Left lung (tissue), 10 donors: ENCODE measurements around the gene MBNL1. TPM values are rescaled to one million over a fixed set of nuclear protein-coding genes. Genes with fewer than 3 reads are reported as not detected.

Experiments used
- ATAC-seq: fragments of 200-7000 bp; cut with Tn5 transposase; one replicate; pipeline ENCODE4 v1.9.1; 2020; ENCODE audit warnings: moderate library complexity
- DNase-seq, 4 donors: peaks; one replicate each; pipeline ENCODE4 v3.0.0-alpha.2; 2013 to 2020
- H3K27ac ChIP-seq, 2 donors: fragments of 200-600 bp; sonication (generic) in 1 of 2; one replicate each; pipeline versions ENCODE4 v1.5.0 to v1.8.0; 2020 to 2021
- H3K27me3 ChIP-seq, 2 donors: fragments of 200-600 bp; sonication (generic) in 1 of 2; one replicate each; pipeline versions ENCODE4 v1.5.0 to v1.8.0; 2020 to 2021
- H3K36me3 ChIP-seq, 2 donors: fragments of 200-600 bp; sonication (generic) in 1 of 2; one replicate each; pipeline versions ENCODE4 v1.5.0 to v1.8.0; 2020 to 2021
- H3K4me1 ChIP-seq, 2 donors: fragments of 200-600 bp; one replicate each; pipeline ENCODE4 v1.8.0; 2021
- H3K4me3 ChIP-seq, 2 donors: fragments of 200-600 bp; sonication (generic) in 1 of 2; one replicate each; pipeline versions ENCODE4 v1.5.0 to v1.8.0; 2020 to 2021; ENCODE audit warnings: mild to moderate bottlenecking in 1 of 2
- H3K9me3 ChIP-seq, 2 donors: fragments of 200-600 bp; sonication (generic) in 1 of 2; one replicate each; pipeline versions ENCODE4 v1.5.0 to v1.8.0; 2020 to 2021
- CTCF ChIP-seq, 2 donors: fragments of 200-600 bp; sonication (generic) in 1 of 2; IDR thresholded peaks; one replicate each; pipeline versions ENCODE4 v1.5.0 to v1.8.0; 2021; ENCODE audit warnings: antibody characterized with exemption in 2 of 2
- intact Hi-C, 2 donors: fragments of 100-400 bp; cut with DNase I; formaldehyde crosslinking; loops; one replicate each; pipeline versions ENCODE4 v1.11.2 to v1.14.2; 2022
- polyA plus RNA-seq, 6 donors: library from polyadenylated mRNA; unstranded; fragments of 120-200 nt; gene quantifications; one replicate each; pipeline ENCODE4 v1.2.1, GENCODE V29; 2013; ENCODE audit not compliant: insufficient read length in 6 of 6
- total RNA-seq, 2 donors: library from RNA; stranded (reverse); fragmentation: NEBNext Ultra II Directional; extraction: Animal tissue kit (Norgen Biotek cat#: 25700); gene quantifications; one replicate each; pipeline ENCODE4 v1.2.1, GENCODE V29; 2021
- donor health status: DM: no; HTN: yes; CAD: no.
- donor health status: DM: no; HTN: no; CAD: no.

Gene MBNL1
- total and polyA plus RNA-seq, 8 donors = 92.3 to 246 (median 109) TPM

GRCh38 chr3:152460936-152461335, 192.2 kb downstream of the MBNL1 start:
- no peak overlapping the region for H3K27ac ChIP-seq
- H3K4me1 ChIP-seq = peaks cover 0 to 24% of the 10 kb centered on the region in 2 donors
- H3K27me3 ChIP-seq = no peaks in the 10 kb centered on the region
- intact Hi-C loops = no loop called here
- DNase-seq (no peak), ATAC-seq (no peak)
- no peak for TF ChIP-seq CTCF (IDR thresholded peaks at IDR 0.05)
- no peak overlapping the region for H3K4me3 ChIP-seq
- H3K36me3 ChIP-seq = peaks cover 0 to 72% of the 10 kb centered on the region in 2 donors
- no peaks in the 10 kb centered on the region for H3K9me3 ChIP-seq

- Histone ChIP-seq H3K9me3 (no peaks in the 10 kb centered on the region), H3K27me3 (no peaks in the 10 kb centered on the region), H3K27ac (no peak overlapping the region), H3K36me3 (peaks cover 0 to 66% of the 10 kb centered on the region in 2 donors), H3K4me3 (no peak overlapping the region), H3K4me1 (peaks cover 0 to 24% of the 10 kb centered on the region in 2 donors)
- ATAC-seq (no peak), DNase-seq (no peak)
- intact Hi-C loops = no loop called here
- TF ChIP-seq CTCF (IDR thresholded peaks at IDR 0.05) = no peak
These were observed 192.7 kb downstream of the MBNL1 start for GRCh38 chr3:152461460-152461859.

GRCh38 chr3:152466784-152467183, 198.1 kb downstream of the MBNL1 start:
- ATAC-seq (peak; percentile 70), DNase-seq (no peak)
- no peaks in the 10 kb centered on the region for H3K27me3 ChIP-seq
- TF ChIP-seq CTCF (IDR thresholded peaks at IDR 0.05) = peak; percentile 9 to 37
- no peak overlapping the region for H3K4me3 ChIP-seq
- peaks cover 0 to 26% of the 10 kb centered on the region in 2 donors for H3K36me3 ChIP-seq
- intact Hi-C loops = no loop called here
- no peaks in the 10 kb centered on the region for H3K9me3 ChIP-seq
- H3K27ac ChIP-seq = no peak overlapping the region
- peaks cover 0 to 15% of the 10 kb centered on the region in 2 donors for H3K4me1 ChIP-seq

DNA sequence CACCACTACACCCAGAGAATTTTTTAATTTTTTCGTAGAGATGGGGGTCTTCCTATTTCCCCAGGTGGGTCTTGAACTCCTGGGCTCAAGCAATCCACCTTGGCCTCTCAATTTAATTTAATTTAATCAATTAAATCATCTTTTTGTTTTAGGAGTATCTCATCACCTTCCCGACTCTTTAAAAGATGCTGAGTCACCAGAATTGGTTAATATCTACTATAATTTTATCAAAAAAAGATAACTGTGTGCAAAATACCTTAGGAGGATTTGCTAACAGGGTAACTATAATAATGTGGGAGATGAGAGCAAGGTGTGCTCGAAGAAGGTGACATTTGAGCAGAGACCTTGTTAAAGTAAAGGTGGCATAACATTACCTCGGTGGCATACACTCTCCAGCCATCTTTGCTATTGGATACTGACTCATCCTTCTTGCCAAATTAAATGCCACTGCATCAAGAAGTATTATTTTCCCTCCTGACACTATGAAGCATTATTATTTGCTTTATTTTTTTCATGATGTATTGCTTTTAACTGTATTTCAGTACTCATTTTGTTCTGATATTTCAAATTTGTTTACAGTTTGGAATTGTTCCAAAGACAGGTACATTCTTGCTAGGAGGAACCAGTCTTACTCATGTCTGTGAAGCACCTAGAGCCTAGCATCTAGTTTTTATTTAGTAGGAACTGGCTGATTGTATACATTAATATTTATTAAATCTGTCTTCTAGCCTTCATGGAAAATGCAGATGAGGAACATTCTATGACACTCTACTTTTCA, 200.7 kb downstream of the MBNL1 start:
- Histone ChIP-seq H3K4me1 (peaks cover 0 to 6% of the 10 kb centered on the region in 2 donors), H3K4me3 (no peak overlapping the region), H3K27ac (no peak overlapping the region), H3K36me3 (peaks cover 0 to 12% of the 10 kb centered on the region in 2 donors), H3K27me3 (no peaks in the 10 kb centered on the region), H3K9me3 (no peaks in the 10 kb centered on the region)
- TF ChIP-seq CTCF (IDR thresholded peaks at IDR 0.05) = no peak
- no peak for DNase-seq
- intact Hi-C loops = loop anchor here in 1 of 2 donors (10.0 kb wide), 1 partner anchor 55 kb away; no protein-coding TSS in a partner anchor
- no peak for ATAC-seq

DNA sequence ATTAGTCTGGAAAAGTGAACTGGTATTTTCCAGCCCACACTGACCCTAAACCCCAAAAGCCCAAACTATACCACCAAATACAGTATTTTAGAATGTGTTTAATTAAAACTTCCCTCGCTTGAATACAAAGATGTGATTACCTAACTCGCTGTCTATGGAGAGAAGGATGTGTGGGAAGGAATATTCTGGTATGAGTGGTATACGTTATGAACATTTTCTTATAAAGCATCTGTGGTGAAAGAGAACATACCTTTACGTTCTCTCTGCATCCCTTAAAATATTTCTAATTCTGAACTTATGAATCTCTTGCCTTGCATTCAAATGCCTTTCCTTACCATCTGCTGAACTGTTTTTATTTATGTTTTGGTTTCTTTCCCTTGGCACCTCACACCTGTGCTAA, 201.4 kb downstream of the MBNL1 start:
- no peak for TF ChIP-seq CTCF (IDR thresholded peaks at IDR 0.05)
- Histone ChIP-seq H3K27ac (no peak overlapping the region), H3K4me1 (peaks cover 0 to 6% of the 10 kb centered on the region in 2 donors), H3K9me3 (no peaks in the 10 kb centered on the region), H3K36me3 (peaks cover 0 to 6% of the 10 kb centered on the region in 2 donors), H3K4me3 (no peak overlapping the region), H3K27me3 (no peaks in the 10 kb centered on the region)
- DNase-seq (no peak), ATAC-seq (no peak)
- intact Hi-C loops = loop anchor here in 1 of 2 donors (10.0 kb wide), 1 partner anchor 55 kb away; no protein-coding TSS in a partner anchor
